Measurements from ENCODE around the gene CHMP3. TPM values are rescaled to one million over a fixed set of nuclear protein-coding genes. Genes with fewer than 3 reads are reported as not detected.

The CHMP3 gene
- total and polyA plus RNA-seq, 2 of the 13 experiments (the other 11 are each of a cell fraction or from before 2014, with no cell fraction given) = 64.1 to 114 TPM

DNA sequence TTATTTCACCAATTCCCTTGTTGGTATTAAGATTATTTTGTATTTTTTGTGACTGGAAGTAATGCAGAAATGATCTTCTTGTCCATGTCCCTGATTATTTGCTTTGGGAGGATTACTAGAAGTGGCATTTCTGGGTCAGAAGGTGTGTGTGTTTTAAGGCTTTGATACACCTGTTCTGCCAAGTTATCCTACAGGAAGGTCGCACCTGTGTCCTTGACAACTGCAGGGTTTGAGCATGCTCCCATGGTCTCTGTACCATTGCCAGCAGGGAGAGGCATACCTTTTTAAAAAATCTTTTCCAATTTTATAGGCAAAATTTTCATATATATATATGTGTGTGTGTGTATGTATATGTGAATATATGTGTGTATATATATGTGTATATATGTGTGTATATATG is 92.4 kb downstream of the CHMP3 start (continued):
- TF ChIP-seq, protein P1, sequence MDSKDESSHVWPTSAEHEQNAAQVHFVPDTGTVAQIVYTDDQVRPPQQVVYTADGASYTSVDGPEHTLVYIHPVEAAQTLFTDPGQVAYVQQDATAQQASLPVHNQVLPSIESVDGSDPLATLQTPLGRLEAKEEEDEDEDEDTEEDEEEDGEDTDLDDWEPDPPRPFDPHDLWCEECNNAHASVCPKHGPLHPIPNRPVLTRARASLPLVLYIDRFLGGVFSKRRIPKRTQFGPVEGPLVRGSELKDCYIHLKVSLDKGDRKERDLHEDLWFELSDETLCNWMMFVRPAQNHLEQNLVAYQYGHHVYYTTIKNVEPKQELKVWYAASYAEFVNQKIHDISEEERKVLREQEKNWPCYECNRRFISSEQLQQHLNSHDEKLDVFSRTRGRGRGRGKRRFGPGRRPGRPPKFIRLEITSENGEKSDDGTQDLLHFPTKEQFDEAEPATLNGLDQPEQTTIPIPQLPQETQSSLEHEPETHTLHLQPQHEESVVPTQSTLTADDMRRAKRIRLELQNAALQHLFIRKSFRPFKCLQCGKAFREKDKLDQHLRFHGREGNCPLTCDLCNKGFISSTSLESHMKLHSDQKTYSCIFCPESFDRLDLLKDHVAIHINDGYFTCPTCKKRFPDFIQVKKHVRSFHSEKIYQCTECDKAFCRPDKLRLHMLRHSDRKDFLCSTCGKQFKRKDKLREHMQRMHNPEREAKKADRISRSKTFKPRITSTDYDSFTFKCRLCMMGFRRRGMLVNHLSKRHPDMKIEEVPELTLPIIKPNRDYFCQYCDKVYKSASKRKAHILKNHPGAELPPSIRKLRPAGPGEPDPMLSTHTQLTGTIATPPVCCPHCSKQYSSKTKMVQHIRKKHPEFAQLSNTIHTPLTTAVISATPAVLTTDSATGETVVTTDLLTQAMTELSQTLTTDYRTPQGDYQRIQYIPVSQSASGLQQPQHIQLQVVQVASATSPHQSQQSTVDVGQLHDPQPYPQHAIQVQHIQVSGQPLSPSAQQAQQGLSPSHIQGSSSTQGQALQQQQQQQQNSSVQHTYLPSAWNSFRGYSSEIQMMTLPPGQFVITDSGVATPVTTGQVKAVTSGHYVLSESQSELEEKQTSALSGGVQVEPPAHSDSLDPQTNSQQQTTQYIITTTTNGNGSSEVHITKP (CRISPR knock-in tag; IDR thresholded peaks at IDR 0.05; ENCODE audit: low read depth) = no peak
- TF ChIP-seq SALL1 (CRISPR knock-in tag; IDR thresholded peaks at IDR 0.05) = no peak

DNA sequence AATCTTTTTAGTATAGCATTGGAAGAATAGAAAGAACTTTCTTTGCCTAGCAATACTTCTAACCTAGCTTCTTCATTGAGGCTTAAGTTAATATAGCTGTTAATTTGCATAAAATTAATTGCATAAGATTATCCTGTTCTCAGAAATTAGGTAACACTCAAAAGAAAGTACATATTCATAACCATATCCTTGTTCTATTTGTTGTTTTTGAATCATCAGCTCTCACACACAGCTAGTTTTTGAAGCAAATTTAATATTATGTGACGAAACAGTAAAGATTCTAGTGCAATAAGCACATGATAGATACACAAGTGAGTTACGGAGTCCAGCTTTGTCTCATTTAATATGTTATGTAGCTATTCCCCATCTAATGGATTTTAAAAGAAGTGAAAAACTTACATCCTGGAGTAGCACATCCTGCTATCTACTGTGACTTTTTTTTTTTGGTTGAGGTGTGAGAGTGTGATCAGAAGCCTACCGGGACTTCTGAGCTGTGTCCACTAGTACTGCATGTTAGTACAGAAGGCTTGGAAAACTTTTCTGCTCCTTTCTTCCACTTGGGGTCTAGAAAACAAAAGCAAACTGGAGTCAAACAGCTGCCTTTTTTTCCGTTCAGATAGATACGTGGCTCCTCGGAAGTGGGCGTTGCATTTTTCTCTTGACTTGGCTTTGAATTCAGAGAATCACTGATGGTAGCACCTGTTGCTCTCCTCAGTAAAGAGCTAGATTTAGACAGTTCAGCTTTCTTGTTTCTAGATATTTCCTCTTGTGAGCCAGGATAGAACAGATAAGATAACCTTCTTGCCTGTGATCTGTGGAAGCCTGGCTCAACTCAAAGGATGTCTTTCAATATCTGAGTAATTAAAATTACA is 94.8 kb downstream of the CHMP3 start:
- Histone ChIP-seq H2AFZ (ENCODE audit: low read length) (no peak overlapping the region), H3K4me2 (ENCODE audit: low read depth, low read length) (no peak overlapping the region), H4K20me1 (ENCODE audit: insufficient read depth, low read length) (no peaks in the 10 kb centered on the region; the same call in 1 of the 2 replicates), H3K36me3 (replicated peaks in 1 of 2; ENCODE audit: control insufficient read depth in 1 of 2, insufficient read depth in 2 of 2, low read length in 2 of 2) (peaks cover 38 to 94% of the 10 kb centered on the region in 2 experiments), H3K4me1 (ENCODE audit: insufficient read depth, low read length) (no peaks in the 10 kb centered on the region), H3K27me3 (ENCODE audit: control insufficient read depth in 1 of 2, insufficient read depth in 2 of 2, low read length in 2 of 2) (no peaks in the 10 kb centered on the region), H3K4me3 (replicated peaks in 1 of 3; ENCODE audit: insufficient read depth in 1 of 3, low read depth in 2 of 3, low read length in 3 of 3) (no peak overlapping the region), H3K9me3 (ENCODE audit: low read length) (no peaks in the 10 kb centered on the region), H3K79me2 (ENCODE audit: insufficient read depth, low read length) (no peaks in the 10 kb centered on the region), H3K27ac (ENCODE audit: extremely low read length, insufficient read depth, low read length) (no peak overlapping the region), H3K9ac (ENCODE audit: insufficient read depth, low read depth, low read length) (no peak overlapping the region)
- CTCF ChIA-PET (ENCODE audit: low intra/inter-chr PET ratio, low total read pairs) = no interaction called here
- in situ Hi-C loops (cut with HindIII; ENCODE audit: extremely low pct_ligation_motif_present, low pct_unique_long_range_greater_than_20kb) (no loop called here), intact Hi-C loops (cut with micrococcal nuclease; ENCODE audit: unreplicated experiment) (no loop called here)
- BruUV-seq (replicated peaks) = no TSS peak
- 97% methylated on average over 7 of the region's 7 CpGs for WGBS (ENCODE audit: low lambda C conversion rate)
- no peak for ATAC-seq
- POLR2A ChIA-PET = interaction anchor here (0.8 kb wide), 1 partner anchor 27 kb away, joined by 3 read pairs; the partner anchor contains the start of gene KDM3A
- no peak for TF ChIP-seq IKZF4 (CRISPR knock-in tag; IDR thresholded peaks at IDR 0.05; ENCODE audit: borderline replicate concordance, low read depth, not compliant biosample characterization)
- TF ChIP-seq ZNF841 (CRISPR knock-in tag; IDR thresholded peaks at IDR 0.05; ENCODE audit: borderline replicate concordance) = no peak
- no peak for TF ChIP-seq SAFB2 (CRISPR knock-in tag; IDR thresholded peaks at IDR 0.05; ENCODE audit: borderline replicate concordance, low read depth)
- TF ChIP-seq MIXL1 (CRISPR knock-in tag; IDR thresholded peaks at IDR 0.05) = no peak
- no peak for TF ChIP-seq CEBPB (IDR thresholded peaks at IDR 0.05; ENCODE audit: borderline replicate concordance, low read depth, low read length)
- TF ChIP-seq ZNF292 (CRISPR knock-in tag; IDR thresholded peaks at IDR 0.05; ENCODE audit: borderline replicate concordance, low read depth) = no peak
- no peak for TF ChIP-seq SAP130 (CRISPR knock-in tag; IDR thresholded peaks at IDR 0.05; ENCODE audit: low read depth)
- no peak for TF ChIP-seq ZFP36L2 (CRISPR knock-in tag; IDR thresholded peaks at IDR 0.05)
- TF ChIP-seq RBM22 (optimal IDR thresholded peaks at IDR 0.05; ENCODE audit: low read length) = peak; percentile 29
- DNase-seq (ENCODE audit: low spot score) = no peak
- FAIRE-seq = no peak

Data from HepG2 (cell line).